ENCODE data around the gene CLIP4. TPM values are rescaled to one million over a fixed set of nuclear protein-coding genes. Genes with fewer than 3 reads are reported as not detected.

Gene CLIP4
- total and polyA plus RNA-seq, 2 of the 4 experiments (the other 2 are of a cell fraction): 29.7 to 66.3 TPM

- WGBS, 2 experiments (ENCODE audit: extremely low coverage in 2 of 2, insufficient read length in 1 of 2): 71% methylated on average over 3 of the region's 6 CpGs; no CpG with 5 or more reads in 1 of the 2 experiments
- no peak overlapping the region for H2AK9ac ChIP-seq (replicated peaks; ENCODE audit: low read depth, low read length, poor library complexity)
- intact Hi-C loops (cut with micrococcal nuclease): no loop called here
- in situ Hi-C loops (cut with MboI; ENCODE audit: low sequenced_read_pairs): no loop called here
- H3K36me3 ChIP-seq (ENCODE audit: control insufficient read depth, insufficient read depth, low read length): no peaks in the 10 kb centered on the region
- no peak overlapping the region for H3K9ac ChIP-seq (ENCODE audit: low read depth, low read length)
- no peak overlapping the region for H3K56ac ChIP-seq (ENCODE audit: extremely low read depth, insufficient read depth, low read length)
- H3K79me1 ChIP-seq (ENCODE audit: low read depth in 1 of 2, low read length in 2 of 2): no peaks in the 10 kb centered on the region
- no peak overlapping the region for H3K23ac ChIP-seq (ENCODE audit: low read depth, low read length)
- no peak overlapping the region for H4K91ac ChIP-seq (ENCODE audit: insufficient read depth, low read depth, low read length)
- no peaks in the 10 kb centered on the region for H3K9me3 ChIP-seq (ENCODE audit: control insufficient read depth, insufficient read depth, low read length)
- H3K9me1 ChIP-seq (ENCODE audit: insufficient read depth, low read length): no peaks in the 10 kb centered on the region
- no peak for DNase-seq
- H3K14ac ChIP-seq (replicated peaks; ENCODE audit: low read depth, low read length): no peak overlapping the region
- no peak overlapping the region for H2AFZ ChIP-seq (replicated peaks; ENCODE audit: low read length, poor library complexity)
- no peak overlapping the region for H4K8ac ChIP-seq (ENCODE audit: low read depth in 2 of 2, low read length in 2 of 2)
- no peak overlapping the region for H4K5ac ChIP-seq (ENCODE audit: low read depth, low read length)
- no peak overlapping the region for H2BK120ac ChIP-seq (ENCODE audit: low read depth, low read length)
- ChIA-PET POLR2A (ENCODE audit: unreplicated experiment) (no interaction called here), CTCF (no interaction called here)
- no peak overlapping the region for H2BK15ac ChIP-seq (ENCODE audit: low read depth, low read length)
- H3K27ac ChIP-seq (ENCODE audit: insufficient read depth, low read length): no peak overlapping the region
- no TSS peak for BruUV-seq (replicated peaks)
- no peak for TF ChIP-seq FOS (IDR thresholded peaks at IDR 0.05; ENCODE audit: low read depth, low read length)
- no peak for TF ChIP-seq MXI1 (IDR thresholded peaks at IDR 0.05; ENCODE audit: borderline replicate concordance, low read depth, low read length)
- TF ChIP-seq POLR2A (IDR thresholded peaks at IDR 0.05; ENCODE audit: low read depth, low read length): no peak
- TF ChIP-seq ELK1 (IDR thresholded peaks at IDR 0.05; ENCODE audit: borderline replicate concordance, low read depth, low read length): no peak
- no peak for TF ChIP-seq NFE2L2 (IDR thresholded peaks at IDR 0.05; ENCODE audit: low read depth, low read length)
- TF ChIP-seq CTCF (conservative IDR thresholded peaks at IDR 0.05; ENCODE audit: low read depth, low read length): no peak
- no peak for TF ChIP-seq MAFK (IDR thresholded peaks at IDR 0.05; ENCODE audit: low read depth, low read length)
- TF ChIP-seq CHD1 (IDR thresholded peaks at IDR 0.05; ENCODE audit: low read depth, low read length): no peak
- TF ChIP-seq RFX5 (IDR thresholded peaks at IDR 0.05; ENCODE audit: low read depth, low read length): no peak
- TF ChIP-seq BHLHE40 (IDR thresholded peaks at IDR 0.05; ENCODE audit: low read depth, low read length): no peak
- no peak for TF ChIP-seq RAD21 (IDR thresholded peaks at IDR 0.05; ENCODE audit: low read length)
- TF ChIP-seq CEBPB (IDR thresholded peaks at IDR 0.05; ENCODE audit: low read depth, low read length): no peak
- no peak for TF ChIP-seq RCOR1 (IDR thresholded peaks at IDR 0.05; ENCODE audit: insufficient replicate concordance, low read length)
- no peak for TF ChIP-seq SMC3 (IDR thresholded peaks at IDR 0.05; ENCODE audit: low read depth, low read length)
- H3K4me1 ChIP-seq (ENCODE audit: control insufficient read depth, insufficient read depth, low read length): 0 out of 2 replicates have a peak, but pooled peaks cover under 1% of the 10 kb centered on the region
- ATAC-seq (ENCODE audit: low read depth): no peak
- no peaks in the 10 kb centered on the region for H4K20me1 ChIP-seq (ENCODE audit: insufficient read depth, low read length)
- no peak overlapping the region for H3K4me2 ChIP-seq (ENCODE audit: low read depth, low read length)
- dilution Hi-C loops (cut with HindIII; ENCODE audit: low sequenced_read_pairs, unreplicated experiment): no loop called here
- H3K4me3 ChIP-seq (ENCODE audit: insufficient read depth, low read depth, low read length): no peak overlapping the region
- no peak overlapping the region for H2AK5ac ChIP-seq (ENCODE audit: low read depth, low read length)
- no peak overlapping the region for H2BK20ac ChIP-seq (ENCODE audit: low read depth, low read length)
- H3K4ac ChIP-seq (ENCODE audit: low read depth, low read length): no peak overlapping the region
- H3K18ac ChIP-seq (ENCODE audit: low read depth, low read length): no peak overlapping the region
- H2BK5ac ChIP-seq (ENCODE audit: low read depth, low read length, poor library complexity, severe bottlenecking): no peak overlapping the region
- peaks cover 56% of the 10 kb centered on the region for H3K27me3 ChIP-seq (ENCODE audit: control insufficient read depth, insufficient read depth, low read length)
Observed at GRCh38 chr2:29233428-29233827, 118.2 kb downstream of the CLIP4 start.
